T-cell (primary cell): ENCODE data around the gene CHMP1B. TPM values are rescaled to one million over a fixed set of nuclear protein-coding genes. Genes with fewer than 3 reads are reported as not detected.

Source experiments
- ATAC-seq, 4 experiments: fragments of 200-7000 bp in 3 of 4; fragments of 150-1000 bp in 1 of 4; cut with Tn5 transposase; replicated peaks in 1 of 4; 1 replicate in 3 of 4; 2 replicates in 1 of 4; pipeline ENCODE4 v1.10.0; 2021; ENCODE audit warnings: moderate library complexity in 3 of 4, mild to moderate bottlenecking in 2 of 4, moderate number of reproducible peaks in 1 of 4
- CTCF ChIA-PET, 2 donors: fragments of 300-600 bp; sonication (Branson Sonifier 250); formaldehyde crosslinking; loops; one replicate each; lab custom pipeline; 2022; ENCODE audit warnings: antibody characterized with exemption in 2 of 2; lab: Charles Lee
- POLR2A ChIA-PET, 2 donors: fragments of 300-600 bp; sonication (Branson Sonifier 250); formaldehyde crosslinking; loops; one replicate each; lab custom pipeline; 2022; ENCODE audit warnings: antibody characterized with exemption in 2 of 2; lab: Charles Lee
- DNase-seq, 35 experiments: peaks; one replicate each; pipeline versions ENCODE4 v3.0.0 to v3.0.0-alpha.2; 2013 to 2023
- H3K27ac ChIP-seq: one replicate; pipeline ENCODE4 v1.5.1; 2013; ENCODE audit warnings: low read length
- H3K27me3 ChIP-seq, 2 experiments: replicated peaks in 1 of 2; 1 replicate in 1 of 2; 2 replicates in 1 of 2; pipeline versions ENCODE4 v1.6.1 to v1.7.0; 2013; ENCODE audit warnings: low read length in 1 of 2, mixed read lengths in 1 of 2; ENCODE audit not compliant: control insufficient read depth in 2 of 2, insufficient read depth in 2 of 2; ENCODE audit errors: extremely low read depth in 1 of 2
- H3K36me3 ChIP-seq, 2 donors: 1 replicate in 1 of 2; 2 replicates in 1 of 2; pipeline versions ENCODE4 v1.6.1 to v1.7.0; 2013; ENCODE audit warnings: low read length in 1 of 2; ENCODE audit not compliant: control insufficient read depth in 2 of 2, insufficient read depth in 1 of 2; ENCODE audit errors: extremely low read depth in 1 of 2
- H3K4me1 ChIP-seq, 2 experiments: 1 replicate in 1 of 2; 2 replicates in 1 of 2; pipeline versions ENCODE4 v1.6.1 to v1.7.0; 2013; ENCODE audit warnings: low read length in 2 of 2, mixed read lengths in 1 of 2; ENCODE audit not compliant: insufficient read depth in 2 of 2, control insufficient read depth in 1 of 2; ENCODE audit errors: extremely low read depth in 1 of 2
- H3K4me3 ChIP-seq, 2 donors: 1 replicate in 1 of 2; 2 replicates in 1 of 2; pipeline versions ENCODE4 v1.5.1 to v1.7.0; 2013; ENCODE audit warnings: mild to moderate bottlenecking in 2 of 2, low read length in 1 of 2, moderate library complexity in 1 of 2; ENCODE audit not compliant: control insufficient read depth in 1 of 2; ENCODE audit errors: extremely low read depth in 1 of 2
- H3K9me3 ChIP-seq: 2 replicates; pipeline ENCODE4 v1.7.0; 2013
- H3K27ac Mint-ChIP-seq, 2 donors: one replicate each; pipeline ENCODE4 v1.8.0; 2020 to 2021; ENCODE audit warnings: mild to moderate bottlenecking in 2 of 2, mixed read lengths in 2 of 2
- H3K27me3 Mint-ChIP-seq, 2 donors: one replicate each; pipeline ENCODE4 v1.8.0; 2021 to 2022; ENCODE audit warnings: mixed read lengths in 2 of 2
- H3K36me3 Mint-ChIP-seq: one replicate; pipeline ENCODE4 v1.8.0; 2021; ENCODE audit warnings: mixed read lengths
- H3K4me1 Mint-ChIP-seq, 3 donors: one replicate each; pipeline ENCODE4 v1.8.0; 2020 to 2022; ENCODE audit warnings: mixed read lengths in 3 of 3, mild to moderate bottlenecking in 1 of 3
- H3K4me3 Mint-ChIP-seq, 3 donors: one replicate each; pipeline ENCODE4 v1.8.0; 2020 to 2022; ENCODE audit warnings: mild to moderate bottlenecking in 3 of 3, mixed read lengths in 3 of 3, moderate library complexity in 3 of 3
- H3K9me3 Mint-ChIP-seq, 3 donors: one replicate each; pipeline ENCODE4 v1.8.0; 2020 to 2022; ENCODE audit warnings: mixed read lengths in 3 of 3
- WGBS: methylation state at CpG from one replicate; pipeline ENCODE4 v1.1.5; 2013; ENCODE audit warnings: missing lambda C conversion rate; ENCODE audit not compliant: insufficient coverage; 5-methylcytosine and 5-hydroxymethylcytosine counted together
- total RNA-seq, 35 experiments: library from RNA in 6 of 35; stranded (reverse) in 6 of 35; fragments of 120-200 nt in 1 of 35; gene quantifications; one replicate each; pipeline versions ENCODE4 v1.2.1 to v1.2.4 and lab custom pipeline; 2013 to 2026

Gene CHMP1B
- total RNA-seq, 5 donors from 2014 or later (not counting 1 experiment from before 2014, with no cell fraction given), result 41.5 to 105 (median 44.1) TPM

GRCh38 chr18:11820697-11821096 is 30.5 kb upstream of the CHMP1B start:
- no peak overlapping the region for H3K4me3 ChIP-seq
- DNase-seq (no peak), ATAC-seq (no peak)
- H3K4me1 Mint-ChIP-seq, result no peaks in the 10 kb centered on the region
- H3K4me3 Mint-ChIP-seq, result no peak overlapping the region
- no peaks in the 10 kb centered on the region for H3K36me3 Mint-ChIP-seq
- H3K4me1 ChIP-seq, result no peaks in the 10 kb centered on the region
- no peaks in the 10 kb centered on the region for H3K9me3 ChIP-seq
- H3K27me3 Mint-ChIP-seq, result peaks cover 0 to 3% of the 10 kb centered on the region in 2 donors
- no peak overlapping the region for H3K27ac ChIP-seq
- WGBS, result 0% methylated on average over 1 of the region's 2 CpGs
- H3K27me3 ChIP-seq, result no peaks in the 10 kb centered on the region
- H3K36me3 ChIP-seq, result no peaks in the 10 kb centered on the region
- ChIA-PET CTCF (no interaction called here), POLR2A (no interaction called here)
- no peak overlapping the region for H3K27ac Mint-ChIP-seq
- H3K9me3 Mint-ChIP-seq, result peaks cover 0 to 6% (median 3%) of the 10 kb centered on the region in 3 donors

GRCh38 chr18:11821208-11821607 is 30.0 kb upstream of the CHMP1B start:
- WGBS, result 98% methylated on average over 6 of the region's 7 CpGs
- DNase-seq (no peak), ATAC-seq (no peak)
- CTCF ChIA-PET, result no interaction called here
- POLR2A ChIA-PET, result no interaction called here
- H3K36me3 ChIP-seq, result no peaks in the 10 kb centered on the region
- no peaks in the 10 kb centered on the region for H3K4me1 ChIP-seq
- H3K9me3 ChIP-seq, result no peaks in the 10 kb centered on the region
- peaks cover 0 to under 1% of the 10 kb centered on the region in 2 experiments for H3K27me3 ChIP-seq
- no peak overlapping the region for H3K4me3 ChIP-seq
- Mint-ChIP-seq H3K27me3 (peaks cover 2 to 3% of the 10 kb centered on the region in 2 donors), H3K36me3 (no peaks in the 10 kb centered on the region), H3K4me1 (no peaks in the 10 kb centered on the region), H3K4me3 (no peak overlapping the region), H3K9me3 (peaks cover 0 to 6% (median 3%) of the 10 kb centered on the region in 3 donors), H3K27ac (no peak overlapping the region)
- no peak overlapping the region for H3K27ac ChIP-seq

GRCh38 chr18:11821643-11822237 is 29.5 kb upstream of the CHMP1B start:
- POLR2A ChIA-PET, result no interaction called here
- H3K4me1 Mint-ChIP-seq, result no peaks in the 10 kb centered on the region
- no peaks in the 10 kb centered on the region for H3K36me3 Mint-ChIP-seq
- H3K4me3 Mint-ChIP-seq, result no peak overlapping the region
- H3K27ac ChIP-seq, result no peak overlapping the region
- peaks cover 2 to 3% of the 10 kb centered on the region in 2 donors for H3K27me3 Mint-ChIP-seq
- DNase-seq, result no peak
- no peak overlapping the region for H3K4me3 ChIP-seq
- no peak overlapping the region for H3K27ac Mint-ChIP-seq
- no peaks in the 10 kb centered on the region for H3K36me3 ChIP-seq
- WGBS, result 94% methylated on average over 35 of the region's 40 CpGs
- no peaks in the 10 kb centered on the region for H3K9me3 ChIP-seq
- H3K9me3 Mint-ChIP-seq, result peaks cover 0 to 6% (median 3%) of the 10 kb centered on the region in 3 donors
- H3K4me1 ChIP-seq, result no peaks in the 10 kb centered on the region
- CTCF ChIA-PET, result no interaction called here
- peaks cover 0 to 2% of the 10 kb centered on the region in 2 experiments for H3K27me3 ChIP-seq
- ATAC-seq, result no peak

DNA sequence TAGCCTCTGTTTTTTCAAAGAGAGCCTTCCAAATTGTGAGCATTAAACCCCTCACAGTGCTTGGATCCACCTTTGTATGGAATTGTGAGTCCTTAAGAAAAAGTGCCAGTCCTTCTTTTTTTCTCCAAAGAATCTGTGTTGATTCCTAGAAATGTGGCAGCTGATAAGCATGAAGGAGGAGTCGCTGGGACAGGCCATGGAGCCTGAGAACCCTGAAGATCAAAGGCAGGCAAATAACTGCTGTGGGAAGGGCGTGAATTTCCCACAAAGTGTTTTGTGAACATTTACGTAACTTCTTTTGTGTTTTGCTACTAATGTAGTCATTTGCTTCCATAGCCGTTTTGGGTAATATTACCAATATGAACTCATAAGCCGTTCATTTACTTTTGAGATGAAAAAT is 27.7 kb upstream of the CHMP1B start:
- H3K9me3 ChIP-seq, result no peaks in the 10 kb centered on the region
- POLR2A ChIA-PET, result no interaction called here

DNA sequence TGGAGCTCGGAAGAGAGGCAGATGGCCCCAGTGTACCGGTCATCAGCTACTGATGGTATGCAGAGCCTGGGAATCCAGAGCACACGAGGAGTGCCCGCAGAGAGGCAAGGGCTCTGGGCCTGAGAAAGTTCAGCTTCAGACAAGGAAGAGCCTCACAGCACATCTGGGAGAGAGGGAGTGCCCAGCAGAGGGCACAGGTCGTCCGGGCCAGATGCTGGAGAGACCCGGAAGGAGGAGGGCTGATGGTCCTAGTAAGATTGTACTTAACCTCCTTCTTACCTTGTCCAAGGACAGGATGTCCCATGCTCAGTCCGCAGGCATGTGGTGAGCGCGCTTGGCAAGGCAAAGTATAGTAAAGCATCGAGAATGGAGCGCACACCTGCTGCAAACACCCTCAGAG is 24.4 kb upstream of the CHMP1B start:
- WGBS, result 90% methylated on average over 4 of the region's 12 CpGs
- Histone ChIP-seq H3K27ac (no peak overlapping the region), H3K9me3 (no peaks in the 10 kb centered on the region), H3K4me1 (no peaks in the 10 kb centered on the region), H3K27me3 (peaks cover 0 to 2% of the 10 kb centered on the region in 2 experiments), H3K4me3 (no peak overlapping the region), H3K36me3 (no peaks in the 10 kb centered on the region)
- H3K4me1 Mint-ChIP-seq, result no peaks in the 10 kb centered on the region
- no peaks in the 10 kb centered on the region for H3K36me3 Mint-ChIP-seq
- ATAC-seq (peak in 1 of 4 experiments; percentile 11), DNase-seq (no peak)
- no peak overlapping the region for H3K4me3 Mint-ChIP-seq
- no peak overlapping the region for H3K27ac Mint-ChIP-seq
- ChIA-PET CTCF (no interaction called here), POLR2A (no interaction called here)
- H3K9me3 Mint-ChIP-seq, result no peaks in the 10 kb centered on the region
- peaks cover 2 to 4% of the 10 kb centered on the region in 2 donors for H3K27me3 Mint-ChIP-seq

More for the DNA sequence above, 27.7 kb upstream of the CHMP1B start:
- Mint-ChIP-seq H3K27me3 (peaks cover 0 to 2% of the 10 kb centered on the region in 2 donors), H3K4me3 (no peak overlapping the region), H3K9me3 (peaks cover 0 to 6% (median 3%) of the 10 kb centered on the region in 3 donors), H3K4me1 (no peaks in the 10 kb centered on the region), H3K36me3 (no peaks in the 10 kb centered on the region), H3K27ac (no peak overlapping the region)
- DNase-seq, result no peak
- ATAC-seq, result no peak
- Histone ChIP-seq H3K36me3 (no peaks in the 10 kb centered on the region), H3K4me1 (no peaks in the 10 kb centered on the region), H3K4me3 (no peak overlapping the region), H3K27me3 (peaks cover 0 to 2% of the 10 kb centered on the region in 2 experiments), H3K27ac (no peak overlapping the region)
- CTCF ChIA-PET, result no interaction called here
- WGBS, result no CpG with 5 or more reads among the region's 5 CpGs

DNA sequence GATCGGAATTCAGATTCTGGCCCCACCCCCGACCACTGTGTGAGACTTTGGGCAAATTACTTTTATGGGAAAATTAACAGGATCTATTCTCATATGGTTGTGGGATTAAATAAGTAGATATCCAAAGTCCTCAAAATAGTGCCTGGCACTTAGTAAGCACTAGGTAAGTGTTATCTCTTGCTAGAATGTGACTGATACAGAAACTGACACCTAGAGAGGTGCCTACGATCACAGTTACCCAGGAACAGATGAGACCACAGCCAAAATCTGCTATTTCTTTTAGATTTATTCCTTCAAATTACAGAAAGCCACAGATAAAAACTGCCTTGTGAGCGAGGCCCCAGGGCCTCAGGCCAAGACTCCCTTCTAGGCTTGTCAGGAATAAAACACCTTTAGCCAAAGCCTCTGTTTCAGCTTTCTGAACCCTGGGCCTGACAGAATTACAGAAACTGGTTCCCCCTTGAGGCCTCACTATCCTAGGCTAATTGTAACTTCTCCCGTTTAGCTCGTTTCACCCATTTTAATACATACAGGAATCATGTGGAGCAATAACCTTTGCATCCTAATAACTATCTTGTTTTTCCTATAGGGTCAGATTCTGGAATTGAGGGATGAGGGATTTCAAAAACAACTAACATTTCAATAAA is 22.3 kb upstream of the CHMP1B start:
- Histone ChIP-seq H3K27me3 (peaks cover 0 to 5% of the 10 kb centered on the region in 2 experiments), H3K27ac (no peak overlapping the region), H3K4me3 (no peak overlapping the region), H3K9me3 (no peaks in the 10 kb centered on the region), H3K36me3 (no peaks in the 10 kb centered on the region), H3K4me1 (no peaks in the 10 kb centered on the region)
- DNase-seq (peak in 1 of 35 experiments; percentile 14), ATAC-seq (no peak)
- no peaks in the 10 kb centered on the region for H3K36me3 Mint-ChIP-seq
- no peak overlapping the region for H3K4me3 Mint-ChIP-seq
- no peak overlapping the region for H3K27ac Mint-ChIP-seq
- ChIA-PET CTCF (no interaction called here), POLR2A (interaction anchor here in 1 of 2 donors (0.7 kb wide), 2 partner anchors 64 to 979 kb away, joined by 3 to 4 read pairs; no protein-coding TSS in a partner anchor)
- H3K9me3 Mint-ChIP-seq, result no peaks in the 10 kb centered on the region
- no peaks in the 10 kb centered on the region for H3K4me1 Mint-ChIP-seq
- 80% methylated on average over 3 of the region's 6 CpGs for WGBS
- H3K27me3 Mint-ChIP-seq, result peaks cover 2 to 4% of the 10 kb centered on the region in 2 donors
